Measurements from ENCODE around the gene MED27. TPM values are rescaled to one million over a fixed set of nuclear protein-coding genes. Genes with fewer than 3 reads are reported as not detected.

Gene MED27
- total and polyA plus RNA-seq, 2 experiments from 2014 or later, result 17.2 to 32.1 TPM

DNA sequence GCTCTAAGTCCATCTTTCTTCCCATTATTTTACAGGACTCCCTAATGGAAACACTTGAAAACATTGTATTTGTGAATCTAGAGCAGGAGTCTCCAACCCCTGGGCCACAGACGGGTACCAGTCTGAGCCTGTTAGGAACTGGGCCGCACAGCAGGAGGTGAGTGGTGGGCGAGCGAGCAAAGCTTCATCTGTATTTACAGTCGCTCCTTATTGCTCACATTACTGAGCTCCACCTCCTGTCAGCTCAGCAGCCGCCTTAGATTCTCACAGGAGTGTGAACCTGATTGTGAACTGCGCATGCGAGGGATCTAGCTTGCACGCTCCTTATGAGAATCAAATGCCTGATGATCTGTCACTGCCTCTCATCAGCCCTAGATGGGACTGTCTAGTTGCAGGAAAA lies 111.0 kb downstream of the MED27 start:
- Histone ChIP-seq H3K4me1 (ENCODE audit: insufficient read depth) (no peaks in the 10 kb centered on the region), H3K27ac (no peak overlapping the region), H3K36me3 (replicated peaks; ENCODE audit: insufficient read depth, low read depth) (no peaks in the 10 kb centered on the region), H3K9me2 (replicated peaks; ENCODE audit: insufficient read depth) (no peaks in the 10 kb centered on the region), H3K9me3 (ENCODE audit: low read depth) (no peaks in the 10 kb centered on the region), H4K20me1 (ENCODE audit: insufficient read depth, poor library complexity, severe bottlenecking) (no peaks in the 10 kb centered on the region), H3K79me2 (peaks cover 2% of the 10 kb centered on the region), H3K27me3 (no peaks in the 10 kb centered on the region), H3K4me2 (no peak overlapping the region), H2AFZ (no peak overlapping the region), H3K4me3 (no peak overlapping the region)
- TF ChIP-seq EZH2 (IDR thresholded peaks at IDR 0.05; ENCODE audit: borderline replicate concordance) (no peak), EZH2phosphoT487 (IDR thresholded peaks at IDR 0.05; ENCODE audit: low read depth, severe bottlenecking, unreplicated experiment) (no peak)
- TF ChIP-seq, protein P1, sequence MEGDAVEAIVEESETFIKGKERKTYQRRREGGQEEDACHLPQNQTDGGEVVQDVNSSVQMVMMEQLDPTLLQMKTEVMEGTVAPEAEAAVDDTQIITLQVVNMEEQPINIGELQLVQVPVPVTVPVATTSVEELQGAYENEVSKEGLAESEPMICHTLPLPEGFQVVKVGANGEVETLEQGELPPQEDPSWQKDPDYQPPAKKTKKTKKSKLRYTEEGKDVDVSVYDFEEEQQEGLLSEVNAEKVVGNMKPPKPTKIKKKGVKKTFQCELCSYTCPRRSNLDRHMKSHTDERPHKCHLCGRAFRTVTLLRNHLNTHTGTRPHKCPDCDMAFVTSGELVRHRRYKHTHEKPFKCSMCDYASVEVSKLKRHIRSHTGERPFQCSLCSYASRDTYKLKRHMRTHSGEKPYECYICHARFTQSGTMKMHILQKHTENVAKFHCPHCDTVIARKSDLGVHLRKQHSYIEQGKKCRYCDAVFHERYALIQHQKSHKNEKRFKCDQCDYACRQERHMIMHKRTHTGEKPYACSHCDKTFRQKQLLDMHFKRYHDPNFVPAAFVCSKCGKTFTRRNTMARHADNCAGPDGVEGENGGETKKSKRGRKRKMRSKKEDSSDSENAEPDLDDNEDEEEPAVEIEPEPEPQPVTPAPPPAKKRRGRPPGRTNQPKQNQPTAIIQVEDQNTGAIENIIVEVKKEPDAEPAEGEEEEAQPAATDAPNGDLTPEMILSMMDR (IDR thresholded peaks at IDR 0.05; ENCODE audit: poor library complexity), result no peak
- 93% methylated on average over 9 of the region's 9 CpGs for WGBS (ENCODE audit: low lambda C conversion rate, missing lambda C conversion rate)
- no peak for DNase-seq (ENCODE audit: low spot score)

DNA sequence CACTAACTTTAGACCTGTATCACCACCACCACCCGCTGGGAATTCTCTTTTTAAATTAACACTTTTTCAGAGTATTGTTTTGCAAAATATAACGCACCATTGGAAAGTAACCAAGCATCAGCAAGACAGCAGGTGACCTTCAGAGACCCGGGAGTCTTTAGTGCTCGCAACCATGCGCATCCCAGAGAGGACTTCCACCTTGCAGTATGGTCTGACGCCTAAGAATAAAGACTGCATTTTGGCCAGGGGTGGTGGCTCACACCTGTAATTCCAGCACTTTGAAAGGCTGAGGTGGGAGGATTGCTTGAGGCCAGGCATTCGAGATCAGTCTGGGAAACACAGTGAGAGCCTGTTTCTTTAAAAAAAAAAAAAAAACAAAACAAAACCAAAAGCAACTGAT lies 113.8 kb downstream of the MED27 start:
- WGBS (ENCODE audit: low lambda C conversion rate, missing lambda C conversion rate), result 78% methylated on average over 7 of the region's 7 CpGs
- Histone ChIP-seq H2AFZ (no peak overlapping the region), H3K4me1 (ENCODE audit: insufficient read depth) (no peaks in the 10 kb centered on the region), H3K27me3 (no peaks in the 10 kb centered on the region), H3K36me3 (replicated peaks; ENCODE audit: insufficient read depth, low read depth) (no peaks in the 10 kb centered on the region), H3K4me2 (no peak overlapping the region), H3K79me2 (no peaks in the 10 kb centered on the region), H3K4me3 (no peak overlapping the region), H3K9me3 (ENCODE audit: low read depth) (no peaks in the 10 kb centered on the region), H3K27ac (no peak overlapping the region), H3K9me2 (replicated peaks; ENCODE audit: insufficient read depth) (no peaks in the 10 kb centered on the region), H4K20me1 (ENCODE audit: insufficient read depth, poor library complexity, severe bottlenecking) (no peaks in the 10 kb centered on the region)
- no peak for DNase-seq (ENCODE audit: low spot score)
- no peak for TF ChIP-seq EZH2 (IDR thresholded peaks at IDR 0.05; ENCODE audit: borderline replicate concordance)
- TF ChIP-seq, protein P1 (IDR thresholded peaks at IDR 0.05; ENCODE audit: poor library complexity), result no peak
- no peak for TF ChIP-seq EZH2phosphoT487 (IDR thresholded peaks at IDR 0.05; ENCODE audit: low read depth, severe bottlenecking, unreplicated experiment)

DNA sequence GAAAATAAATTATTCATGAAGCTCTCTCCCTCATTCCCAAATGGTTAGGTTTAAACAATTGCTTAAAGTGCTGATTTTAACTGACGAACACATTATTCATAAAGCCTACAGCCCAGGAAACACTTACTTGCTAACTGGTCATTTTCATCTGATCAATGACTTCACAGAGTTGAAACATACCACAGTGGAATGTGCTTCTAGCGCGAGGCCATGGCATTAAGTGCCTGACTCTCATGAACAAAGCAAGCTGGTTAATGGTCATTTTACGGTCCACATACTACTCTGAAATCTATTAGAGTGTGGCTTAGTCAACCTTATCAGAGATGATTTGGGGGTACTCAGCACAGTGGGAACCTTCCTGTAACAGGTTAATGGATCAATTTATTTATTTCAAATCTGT lies 114.6 kb downstream of the MED27 start:
- Histone ChIP-seq H4K20me1 (ENCODE audit: insufficient read depth, poor library complexity, severe bottlenecking) (no peaks in the 10 kb centered on the region), H3K36me3 (replicated peaks; ENCODE audit: insufficient read depth, low read depth) (no peaks in the 10 kb centered on the region), H3K79me2 (no peaks in the 10 kb centered on the region), H3K4me2 (no peak overlapping the region), H3K27ac (no peak overlapping the region), H3K4me1 (ENCODE audit: insufficient read depth) (no peaks in the 10 kb centered on the region), H2AFZ (no peak overlapping the region), H3K9me2 (replicated peaks; ENCODE audit: insufficient read depth) (no peaks in the 10 kb centered on the region), H3K4me3 (no peak overlapping the region), H3K27me3 (no peaks in the 10 kb centered on the region), H3K9me3 (ENCODE audit: low read depth) (no peaks in the 10 kb centered on the region)
- DNase-seq (ENCODE audit: low spot score), result no peak
- TF ChIP-seq, protein P1 (IDR thresholded peaks at IDR 0.05; ENCODE audit: poor library complexity), result no peak
- no peak for TF ChIP-seq EZH2 (IDR thresholded peaks at IDR 0.05; ENCODE audit: borderline replicate concordance)
- TF ChIP-seq EZH2phosphoT487 (IDR thresholded peaks at IDR 0.05; ENCODE audit: low read depth, severe bottlenecking, unreplicated experiment), result no peak
- WGBS (ENCODE audit: low lambda C conversion rate, missing lambda C conversion rate), result 69% methylated on average over 4 of the region's 4 CpGs

Data from hepatocyte (in vitro differentiated cells).